Measurements from ENCODE around the gene TBC1D1.

The TBC1D1 gene

DNA sequence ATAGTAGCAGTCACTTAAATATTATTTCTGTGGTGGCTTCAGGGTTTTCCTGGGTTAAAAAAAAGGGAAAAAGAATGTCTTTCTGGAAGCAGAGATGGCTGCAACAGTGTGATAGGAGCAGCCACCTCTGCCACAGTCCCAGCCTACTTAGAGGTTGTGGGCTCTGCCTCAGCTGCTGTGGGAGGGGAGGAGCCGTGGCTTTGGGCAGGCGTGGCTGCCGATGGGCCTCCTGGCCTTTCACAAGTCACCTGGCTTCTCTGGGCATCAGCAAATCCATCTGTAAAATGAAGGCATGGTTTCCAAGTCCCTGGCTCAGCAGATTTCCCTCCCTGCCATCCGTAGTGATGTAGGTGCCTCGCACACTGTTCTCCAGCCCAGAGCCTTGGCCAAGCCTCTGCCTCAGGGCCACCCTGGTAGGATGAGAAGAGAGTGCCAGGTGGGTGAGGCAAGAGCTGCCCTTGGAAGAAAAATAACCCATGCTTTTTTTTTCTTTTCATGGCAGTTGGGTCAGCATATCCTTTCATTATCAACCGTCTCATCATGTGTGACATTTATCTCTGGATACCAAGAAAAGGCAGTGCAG is 135.4 kb downstream of the TBC1D1 start:
- ChIA-PET CTCF (interaction anchor here (0.5 kb wide), 1 partner anchor 225 kb away, joined by 6 read pairs; no protein-coding TSS in a partner anchor), POLR2A (no interaction called here)
- H3K4me3 ChIP-seq (ENCODE audit: low read depth, low read length) = no peak overlapping the region
- no peak for TF ChIP-seq ZNF747 (tag by site-specific recombination; IDR thresholded peaks at IDR 0.05)
- TF ChIP-seq, protein P1, sequence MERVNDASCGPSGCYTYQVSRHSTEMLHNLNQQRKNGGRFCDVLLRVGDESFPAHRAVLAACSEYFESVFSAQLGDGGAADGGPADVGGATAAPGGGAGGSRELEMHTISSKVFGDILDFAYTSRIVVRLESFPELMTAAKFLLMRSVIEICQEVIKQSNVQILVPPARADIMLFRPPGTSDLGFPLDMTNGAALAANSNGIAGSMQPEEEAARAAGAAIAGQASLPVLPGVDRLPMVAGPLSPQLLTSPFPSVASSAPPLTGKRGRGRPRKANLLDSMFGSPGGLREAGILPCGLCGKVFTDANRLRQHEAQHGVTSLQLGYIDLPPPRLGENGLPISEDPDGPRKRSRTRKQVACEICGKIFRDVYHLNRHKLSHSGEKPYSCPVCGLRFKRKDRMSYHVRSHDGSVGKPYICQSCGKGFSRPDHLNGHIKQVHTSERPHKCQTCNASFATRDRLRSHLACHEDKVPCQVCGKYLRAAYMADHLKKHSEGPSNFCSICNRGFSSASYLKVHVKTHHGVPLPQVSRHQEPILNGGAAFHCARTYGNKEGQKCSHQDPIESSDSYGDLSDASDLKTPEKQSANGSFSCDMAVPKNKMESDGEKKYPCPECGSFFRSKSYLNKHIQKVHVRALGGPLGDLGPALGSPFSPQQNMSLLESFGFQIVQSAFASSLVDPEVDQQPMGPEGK (tag by site-specific recombination; IDR thresholded peaks at IDR 0.05) = no peak
- no peak for TF ChIP-seq ZNF433 (tag by site-specific recombination; IDR thresholded peaks at IDR 0.05; ENCODE audit: low read depth)
- TF ChIP-seq ZSCAN30 (tag by site-specific recombination; IDR thresholded peaks at IDR 0.05) = no peak
- TF ChIP-seq ZNF488 (tag by site-specific recombination; IDR thresholded peaks at IDR 0.05) = no peak
- TF ChIP-seq ZNF600 (tag by site-specific recombination; IDR thresholded peaks at IDR 0.05) = no peak
- no peak for TF ChIP-seq ZNF394 (tag by site-specific recombination; IDR thresholded peaks at IDR 0.05; ENCODE audit: borderline replicate concordance)
- TF ChIP-seq, protein P2, sequence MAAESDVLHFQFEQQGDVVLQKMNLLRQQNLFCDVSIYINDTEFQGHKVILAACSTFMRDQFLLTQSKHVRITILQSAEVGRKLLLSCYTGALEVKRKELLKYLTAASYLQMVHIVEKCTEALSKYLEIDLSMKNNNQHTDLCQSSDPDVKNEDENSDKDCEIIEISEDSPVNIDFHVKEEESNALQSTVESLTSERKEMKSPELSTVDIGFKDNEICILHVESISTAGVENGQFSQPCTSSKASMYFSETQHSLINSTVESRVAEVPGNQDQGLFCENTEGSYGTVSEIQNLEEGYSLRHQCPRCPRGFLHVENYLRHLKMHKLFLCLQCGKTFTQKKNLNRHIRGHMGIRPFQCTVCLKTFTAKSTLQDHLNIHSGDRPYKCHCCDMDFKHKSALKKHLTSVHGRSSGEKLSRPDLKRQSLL (tag by site-specific recombination; IDR thresholded peaks at IDR 0.05) = no peak
- TF ChIP-seq ZNF416 (tag by site-specific recombination; IDR thresholded peaks at IDR 0.05) = no peak
- TF ChIP-seq PBX3 (CRISPR knock-in tag; IDR thresholded peaks at IDR 0.05) = no peak
- no peak for TF ChIP-seq ZNF518A (tag by site-specific recombination; conservative IDR thresholded peaks at IDR 0.05; ENCODE audit: low read depth)
- TF ChIP-seq SALL2 (tag by site-specific recombination; IDR thresholded peaks at IDR 0.05; ENCODE audit: borderline replicate concordance) = no peak
- no peak for TF ChIP-seq ZSCAN18 (tag by site-specific recombination; IDR thresholded peaks at IDR 0.05)
- TF ChIP-seq ZNF776 (tag by site-specific recombination; IDR thresholded peaks at IDR 0.05; ENCODE audit: borderline replicate concordance) = no peak
- no peak for TF ChIP-seq ZNF560 (tag by site-specific recombination; IDR thresholded peaks at IDR 0.05; ENCODE audit: borderline replicate concordance)
- no peak for TF ChIP-seq YY1 (tag by site-specific recombination; IDR thresholded peaks at IDR 0.05)
- TF ChIP-seq WT1 (tag by site-specific recombination; IDR thresholded peaks at IDR 0.05) = no peak
- peaks cover 0 to 29% of the 10 kb centered on the region in 2 experiments; a peak in 1 of 3 replicates for H3K36me3 ChIP-seq (ENCODE audit: control insufficient read depth in 2 of 2, insufficient read depth in 1 of 2, low read length in 2 of 2)
- H3K27ac ChIP-seq (ENCODE audit: extremely low read depth, low read depth, low read length) = no peak overlapping the region
- H3K4me1 ChIP-seq (ENCODE audit: control insufficient read depth, insufficient read depth, low read length) = peaks cover 5% of the 10 kb centered on the region; the same call in 1 of the 2 replicates
- no peaks in the 10 kb centered on the region for H3K9me3 ChIP-seq (ENCODE audit: control insufficient read depth, insufficient read depth, low read depth, low read length)
